Pancreas (tissue), 10 donors: ENCODE measurements around the gene LMOD3. TPM values are rescaled to one million over a fixed set of nuclear protein-coding genes. Genes with fewer than 3 reads are reported as not detected.

ENCODE experiments used
- ATAC-seq, 4 donors: fragments of 200-7000 bp; cut with Tn5 transposase; one replicate each; pipeline versions ENCODE4 v1.8.0 to v1.9.1; 2020; ENCODE audit warnings: mild to moderate bottlenecking in 4 of 4, moderate library complexity in 4 of 4
- DNase-seq, 6 donors: peaks; one replicate each; pipeline ENCODE4 v3.0.0-alpha.2; 2020
- FAIRE-seq: peaks from 2 replicates; lab custom pipeline; 2012; peaks lifted over from hg19 to GRCh38; lab: Jason Lieb, UNC
- H3K27ac ChIP-seq, 4 donors: fragments of 200-600 bp; sonication (generic); 1 replicate in 3 of 4; 2 replicates in 1 of 4; pipeline versions ENCODE4 v1.5.0 to v1.8.0; 2020
- H3K27me3 ChIP-seq, 4 donors: fragments of 200-600 bp; one replicate each; pipeline ENCODE4 v1.8.0; 2021
- H3K36me3 ChIP-seq, 3 donors: fragments of 200-600 bp; sonication (generic) in 1 of 3; one replicate each; pipeline versions ENCODE4 v1.5.0 to v1.8.0; 2020 to 2021
- H3K4me1 ChIP-seq, 3 donors: fragments of 200-600 bp; one replicate each; pipeline ENCODE4 v1.8.0; 2021
- H3K4me3 ChIP-seq, 4 donors: fragments of 200-600 bp; sonication (generic) in 2 of 4; one replicate each; pipeline versions ENCODE4 v1.5.0 to v1.8.0; 2020 to 2021
- H3K9me3 ChIP-seq, 4 donors: fragments of 200-600 bp; one replicate each; pipeline ENCODE4 v1.8.0; 2021
- WGBS, 2 donors: extraction: QIAGEN DNeasy Blood & Tissue Kit; methylation state at CpG; one replicate each; pipeline ENCODE4 v1.1.7; 2013; 5-methylcytosine and 5-hydroxymethylcytosine counted together
- intact Hi-C, 3 donors: fragments of 100-400 bp; cut with DNase I; formaldehyde crosslinking; loops; one replicate each; pipeline versions ENCODE4 v1.11.1 to v1.14.2; 2022
- polyA plus RNA-seq, 2 donors: library from polyadenylated mRNA; stranded (reverse); fragments of 200-250 nt; gene quantifications; one replicate each; pipeline ENCODE4 v1.2.3, GENCODE V29; 2013
- total RNA-seq, 6 donors: library from RNA; stranded (reverse); fragmentation: NEBNext Ultra II Directional in 4 of 6; extraction: Animal tissue kit (Norgen Biotek cat#: 25700) in 4 of 6; gene quantifications; one replicate each; pipeline versions ENCODE4 v1.2.1 to v1.2.4, GENCODE V29; 2021 to 2023
- TF ChIP-seq, protein P1 (sequence below), 4 donors: fragments of 200-600 bp; sonication (generic) in 3 of 4; IDR thresholded peaks; one replicate each; pipeline versions ENCODE4 v1.5.0 to v1.8.0; 2021; ENCODE audit warnings: antibody characterized with exemption in 4 of 4
- donor health status: healthy with polysubstance abuse.
- donor health status: DM: no; HTN: no; CAD: no; lungs with moderate emphysema.
- donor health status: DM: no; HTN: no; CAD: no.
- donor health status: control.
- donor health status: control.
- donor health status: Bipolar disorder and iron deficiency.
- donor health status: DM: yes; HTN: yes; CAD: no.
- donor health status: DM: no; HTN: no; CAD: no.
- donor health status: DM: no; HTN: no; CAD: no.
- donor health status: DM: yes; HTN: yes; CAD: no.

The LMOD3 gene
- total and polyA plus RNA-seq, 8 donors: 0.08 TPM; not detected in 7

DNA sequence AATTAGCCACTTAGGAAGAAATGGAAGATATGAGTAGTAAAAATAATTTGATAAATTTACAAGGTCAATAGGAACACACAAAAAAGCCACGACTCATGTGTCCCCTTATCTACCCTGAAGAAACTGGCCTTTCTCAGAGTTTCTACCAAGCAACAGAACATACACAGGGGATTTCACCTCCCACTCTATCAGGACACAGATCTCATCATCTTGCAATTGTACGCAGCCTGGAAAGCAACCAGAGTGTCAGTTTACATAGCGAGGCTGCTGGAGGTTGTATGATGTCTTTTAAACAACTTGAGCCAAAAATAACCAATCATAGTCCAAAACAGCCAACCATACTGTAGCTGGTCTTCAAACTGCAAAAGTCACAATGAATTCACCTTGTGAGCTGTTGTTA, 19.7 kb upstream of the LMOD3 start:
- Histone ChIP-seq H3K27me3 (no peaks in the 10 kb centered on the region), H3K36me3 (no peaks in the 10 kb centered on the region), H3K9me3 (no peaks in the 10 kb centered on the region), H3K27ac (no peak overlapping the region), H3K4me1 (no peaks in the 10 kb centered on the region), H3K4me3 (no peak overlapping the region)
- FAIRE-seq: no peak
- ATAC-seq: no peak
- WGBS, 2 donors: 43 to 45% methylated on average over 3 of the region's 3 CpGs
- no peak for DNase-seq
- TF ChIP-seq, protein P1, sequence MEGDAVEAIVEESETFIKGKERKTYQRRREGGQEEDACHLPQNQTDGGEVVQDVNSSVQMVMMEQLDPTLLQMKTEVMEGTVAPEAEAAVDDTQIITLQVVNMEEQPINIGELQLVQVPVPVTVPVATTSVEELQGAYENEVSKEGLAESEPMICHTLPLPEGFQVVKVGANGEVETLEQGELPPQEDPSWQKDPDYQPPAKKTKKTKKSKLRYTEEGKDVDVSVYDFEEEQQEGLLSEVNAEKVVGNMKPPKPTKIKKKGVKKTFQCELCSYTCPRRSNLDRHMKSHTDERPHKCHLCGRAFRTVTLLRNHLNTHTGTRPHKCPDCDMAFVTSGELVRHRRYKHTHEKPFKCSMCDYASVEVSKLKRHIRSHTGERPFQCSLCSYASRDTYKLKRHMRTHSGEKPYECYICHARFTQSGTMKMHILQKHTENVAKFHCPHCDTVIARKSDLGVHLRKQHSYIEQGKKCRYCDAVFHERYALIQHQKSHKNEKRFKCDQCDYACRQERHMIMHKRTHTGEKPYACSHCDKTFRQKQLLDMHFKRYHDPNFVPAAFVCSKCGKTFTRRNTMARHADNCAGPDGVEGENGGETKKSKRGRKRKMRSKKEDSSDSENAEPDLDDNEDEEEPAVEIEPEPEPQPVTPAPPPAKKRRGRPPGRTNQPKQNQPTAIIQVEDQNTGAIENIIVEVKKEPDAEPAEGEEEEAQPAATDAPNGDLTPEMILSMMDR (IDR thresholded peaks at IDR 0.05): no peak
- intact Hi-C loops: no loop called here

DNA sequence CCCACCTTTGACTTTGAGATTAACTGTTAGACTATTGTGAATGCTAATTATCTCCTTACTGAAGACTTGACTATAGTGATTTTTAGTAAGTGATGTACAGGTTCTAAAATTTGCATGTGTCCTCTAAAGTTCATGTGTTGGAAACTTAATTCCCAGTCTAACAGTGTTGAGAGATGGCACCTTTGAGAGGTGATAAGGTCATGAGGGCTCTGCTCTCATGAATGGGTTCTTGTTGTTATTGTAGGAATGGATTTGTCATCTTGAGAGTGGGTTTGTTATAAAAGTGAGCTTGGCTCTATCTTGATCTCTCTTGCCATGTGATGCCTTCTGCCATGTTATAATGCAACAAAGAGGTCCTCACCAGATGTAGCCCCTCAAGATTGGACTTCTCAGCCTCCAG, 18.9 kb upstream of the LMOD3 start:
- Histone ChIP-seq H3K36me3 (no peaks in the 10 kb centered on the region), H3K4me1 (no peaks in the 10 kb centered on the region), H3K27me3 (no peaks in the 10 kb centered on the region), H3K9me3 (no peaks in the 10 kb centered on the region), H3K4me3 (no peak overlapping the region), H3K27ac (no peak overlapping the region)
- no peak for DNase-seq
- FAIRE-seq: no peak
- no peak for ATAC-seq
- TF ChIP-seq, protein P1 (IDR thresholded peaks at IDR 0.05): no peak
- intact Hi-C loops: no loop called here

DNA sequence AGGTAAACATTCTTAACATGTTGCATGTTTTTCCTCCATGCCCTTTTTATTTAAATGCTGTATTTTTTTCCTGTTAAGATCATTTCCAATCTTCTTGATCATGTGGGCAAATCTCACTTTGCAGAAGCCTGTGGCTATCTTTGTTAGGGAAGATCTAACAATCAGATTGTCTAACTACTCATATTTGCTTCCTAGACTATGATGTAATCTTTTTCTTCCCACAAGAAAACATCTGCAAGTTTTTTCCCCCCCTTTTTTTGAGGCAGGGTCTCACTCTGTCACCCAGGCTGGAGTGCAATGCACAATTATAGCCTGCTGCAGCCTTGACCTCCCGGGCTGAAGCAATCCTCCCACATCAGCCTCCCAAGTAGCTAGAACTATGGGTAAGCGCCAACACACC, 15.0 kb upstream of the LMOD3 start:
- ATAC-seq: no peak
- FAIRE-seq: no peak
- TF ChIP-seq, protein P1 (IDR thresholded peaks at IDR 0.05): no peak

DNA sequence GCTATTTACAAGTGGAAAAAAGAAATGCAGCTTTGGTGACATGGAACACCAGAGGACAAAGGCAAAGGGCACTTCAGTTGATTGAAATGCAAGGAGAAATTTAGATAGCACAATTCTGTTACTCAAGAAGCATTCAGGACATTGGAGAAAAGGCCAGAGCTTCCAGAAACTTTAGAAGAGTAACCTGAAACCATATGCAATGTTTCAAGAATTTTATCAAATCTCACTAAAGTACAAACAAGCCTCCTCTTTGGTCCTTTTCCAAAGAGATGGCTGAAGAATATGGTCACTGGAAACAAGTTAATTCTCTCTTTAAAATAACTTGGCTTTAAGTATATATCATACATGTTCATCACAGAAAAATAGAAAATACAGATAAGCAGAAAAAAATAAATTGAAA, 14.6 kb upstream of the LMOD3 start:
- TF ChIP-seq, protein P1 (IDR thresholded peaks at IDR 0.05): no peak
- intact Hi-C loops: no loop called here
- no peaks in the 10 kb centered on the region for H3K27me3 ChIP-seq
- DNase-seq (no peak), ATAC-seq (no peak), FAIRE-seq (no peak)
- no peaks in the 10 kb centered on the region for H3K36me3 ChIP-seq
- H3K27ac ChIP-seq: no peak overlapping the region
- H3K4me3 ChIP-seq: no peak overlapping the region
- no peaks in the 10 kb centered on the region for H3K4me1 ChIP-seq
- no peaks in the 10 kb centered on the region for H3K9me3 ChIP-seq

More for the DNA sequence above, 15.0 kb upstream of the LMOD3 start:
- H3K36me3 ChIP-seq: no peaks in the 10 kb centered on the region
- H3K9me3 ChIP-seq: no peaks in the 10 kb centered on the region
- intact Hi-C loops: no loop called here
- H3K27me3 ChIP-seq: no peaks in the 10 kb centered on the region
- no peak overlapping the region for H3K4me3 ChIP-seq
- no peak overlapping the region for H3K27ac ChIP-seq
- WGBS, 2 donors: 93 to 95% methylated on average over 2 of the region's 2 CpGs
- H3K4me1 ChIP-seq: no peaks in the 10 kb centered on the region
- DNase-seq: no peak

DNA sequence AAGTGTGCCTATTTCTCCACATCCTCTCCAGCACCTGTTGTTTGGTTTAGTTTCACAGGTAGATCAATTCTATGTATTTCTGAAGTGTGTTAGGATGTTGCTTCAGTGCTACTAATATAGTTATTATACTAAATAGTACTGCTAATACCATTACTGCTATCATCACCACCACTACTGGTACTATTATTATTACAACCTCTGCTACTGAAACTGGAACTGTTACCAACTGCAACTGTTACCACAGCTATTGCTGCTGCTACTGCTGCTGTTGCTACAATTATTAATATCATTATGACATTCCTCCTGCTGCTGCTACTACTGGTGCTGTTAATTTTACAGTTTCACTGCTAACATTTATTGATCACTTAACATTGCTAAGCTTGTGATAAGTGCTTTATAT, 8.3 kb upstream of the LMOD3 start:
- no peaks in the 10 kb centered on the region for H3K27me3 ChIP-seq
- ATAC-seq (no peak), FAIRE-seq (no peak), DNase-seq (no peak)
- no peaks in the 10 kb centered on the region for H3K4me1 ChIP-seq
- intact Hi-C loops: no loop called here
- H3K9me3 ChIP-seq: no peaks in the 10 kb centered on the region
- no peak overlapping the region for H3K4me3 ChIP-seq
- TF ChIP-seq, protein P1 (IDR thresholded peaks at IDR 0.05): no peak
- H3K27ac ChIP-seq: no peak overlapping the region
- H3K36me3 ChIP-seq: no peaks in the 10 kb centered on the region
